Kidney epithelial cell (primary cell): ENCODE results near the gene SLC39A8. TPM values are rescaled to one million over a fixed set of nuclear protein-coding genes. Genes with fewer than 3 reads are reported as not detected.

Experiments used
- DNase-seq: peaks from one replicate; pipeline ENCODE4 v3.0.0-alpha.2; 2010; ENCODE audit warnings: low read depth
- H3K27me3 ChIP-seq: 2 replicates; pipeline ENCODE4 v1.6.0; 2011; ENCODE audit warnings: low read length; ENCODE audit not compliant: control insufficient read depth, insufficient read depth
- H3K36me3 ChIP-seq: 2 replicates; pipeline ENCODE4 v1.5.1; 2011; ENCODE audit warnings: low read length; ENCODE audit not compliant: control insufficient read depth, insufficient read depth
- H3K4me3 ChIP-seq: 2 replicates; pipeline ENCODE4 v1.5.1; 2011; ENCODE audit warnings: low read depth, mild to moderate bottlenecking, control low read depth, low read length
- CTCF ChIP-seq: IDR thresholded peaks from 2 replicates; pipeline ENCODE4 v1.5.1; 2011; ENCODE audit warnings: mild to moderate bottlenecking, moderate library complexity, low read length, control low read depth, inconsistent platforms; ENCODE audit not compliant: insufficient read depth, poor library complexity, severe bottlenecking
- total RNA-seq: library from RNA; depleted of rRNA; stranded (reverse); fragments of >200 nt; gene quantifications from 2 replicates; pipeline ENCODE4 v1.2.3, GENCODE V29; 2015

SLC39A8 gene
- total RNA-seq, 1 donor from 2014 or later = 15.8 TPM

DNA sequence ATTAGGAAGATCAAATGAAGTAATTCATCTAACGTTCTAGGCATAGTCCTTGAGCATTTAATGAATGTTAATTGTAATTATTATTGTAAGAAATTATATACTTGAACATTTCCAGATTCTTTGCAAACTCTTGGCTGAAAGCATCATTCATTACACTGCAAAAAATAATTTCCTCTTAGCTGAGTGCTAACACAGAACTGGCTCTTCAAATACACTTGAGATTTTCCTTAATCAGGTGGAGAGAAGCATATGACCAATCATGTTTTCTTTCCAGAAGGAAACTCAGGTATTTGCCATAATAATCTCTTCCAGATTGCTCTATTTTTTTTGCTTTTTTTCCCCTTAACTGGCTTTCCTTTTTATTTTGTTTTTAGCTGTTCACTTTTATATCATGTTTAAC is 42.5 kb downstream of the SLC39A8 start:
- Histone ChIP-seq H3K27me3 (no peaks in the 10 kb centered on the region), H3K4me3 (no peak overlapping the region), H3K36me3 (no peaks in the 10 kb centered on the region)
- TF ChIP-seq CTCF = no peak
- DNase-seq = no peak

DNA sequence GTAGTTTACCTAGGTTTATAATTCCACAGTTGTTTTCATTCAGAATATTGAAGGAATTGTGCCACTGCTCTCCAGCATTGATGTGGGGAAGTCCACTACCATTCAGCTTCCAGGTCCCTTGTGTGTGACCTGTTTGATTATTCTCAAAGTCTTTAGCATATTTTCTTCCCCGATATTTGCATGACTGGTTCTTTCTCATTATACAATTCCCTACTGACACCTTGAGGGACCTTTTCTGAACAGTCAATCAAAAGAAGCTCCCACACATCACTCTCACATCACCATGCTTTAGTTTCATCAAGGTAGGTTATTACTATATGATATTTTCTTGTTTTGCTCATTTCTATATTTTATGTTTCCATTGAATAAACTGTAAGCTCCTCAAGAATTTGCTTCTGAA is 44.1 kb downstream of the SLC39A8 start:
- H3K36me3 ChIP-seq = no peaks in the 10 kb centered on the region
- H3K27me3 ChIP-seq = no peaks in the 10 kb centered on the region
- TF ChIP-seq CTCF = no peak
- no peak overlapping the region for H3K4me3 ChIP-seq
- no peak for DNase-seq

GRCh38 chr4:102299354-102300107 is 45.8 kb downstream of the SLC39A8 start:
- peak; percentile 9 for DNase-seq

GRCh38 chr4:102298716-102299115 is 46.6 kb downstream of the SLC39A8 start:
- H3K4me3 ChIP-seq = no peak overlapping the region
- no peaks in the 10 kb centered on the region for H3K36me3 ChIP-seq
- TF ChIP-seq CTCF = no peak
- no peak for DNase-seq
- H3K27me3 ChIP-seq = no peaks in the 10 kb centered on the region

More at GRCh38 chr4:102299354-102300107, 45.8 kb downstream of the SLC39A8 start:
- no peak overlapping the region for H3K4me3 ChIP-seq
- no peaks in the 10 kb centered on the region for H3K36me3 ChIP-seq
- H3K27me3 ChIP-seq = no peaks in the 10 kb centered on the region
- TF ChIP-seq CTCF = peak; percentile 89

GRCh38 chr4:102295153-102295862 is 50.0 kb downstream of the SLC39A8 start:
- no peaks in the 10 kb centered on the region for H3K27me3 ChIP-seq
- no peaks in the 10 kb centered on the region for H3K36me3 ChIP-seq
- no peak overlapping the region for H3K4me3 ChIP-seq
- DNase-seq = no peak
- TF ChIP-seq CTCF = no peak
